ENCODE measurements around the gene OPN4.

DNA sequence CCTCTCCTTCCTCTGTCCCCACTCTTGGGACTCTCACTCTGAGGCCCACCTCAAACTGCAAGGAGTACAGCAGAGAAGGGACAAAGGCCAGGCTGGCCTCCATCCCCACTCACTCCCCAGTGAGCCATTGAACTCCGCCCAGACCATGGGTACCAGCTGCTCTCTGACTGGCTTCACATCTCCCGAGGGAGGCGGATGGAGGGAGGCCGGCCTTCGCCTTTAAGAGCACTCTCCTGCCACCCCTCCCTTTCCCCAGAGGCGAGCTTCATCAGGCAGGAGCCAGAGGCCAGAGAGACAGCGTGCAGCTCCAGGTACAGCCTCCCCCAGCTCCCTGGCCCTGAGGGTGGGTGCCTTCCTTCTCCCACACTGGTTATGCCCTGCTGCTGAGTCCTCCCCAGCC lies 12.2 kb downstream of the OPN4 start:
- TF ChIP-seq, protein P1, sequence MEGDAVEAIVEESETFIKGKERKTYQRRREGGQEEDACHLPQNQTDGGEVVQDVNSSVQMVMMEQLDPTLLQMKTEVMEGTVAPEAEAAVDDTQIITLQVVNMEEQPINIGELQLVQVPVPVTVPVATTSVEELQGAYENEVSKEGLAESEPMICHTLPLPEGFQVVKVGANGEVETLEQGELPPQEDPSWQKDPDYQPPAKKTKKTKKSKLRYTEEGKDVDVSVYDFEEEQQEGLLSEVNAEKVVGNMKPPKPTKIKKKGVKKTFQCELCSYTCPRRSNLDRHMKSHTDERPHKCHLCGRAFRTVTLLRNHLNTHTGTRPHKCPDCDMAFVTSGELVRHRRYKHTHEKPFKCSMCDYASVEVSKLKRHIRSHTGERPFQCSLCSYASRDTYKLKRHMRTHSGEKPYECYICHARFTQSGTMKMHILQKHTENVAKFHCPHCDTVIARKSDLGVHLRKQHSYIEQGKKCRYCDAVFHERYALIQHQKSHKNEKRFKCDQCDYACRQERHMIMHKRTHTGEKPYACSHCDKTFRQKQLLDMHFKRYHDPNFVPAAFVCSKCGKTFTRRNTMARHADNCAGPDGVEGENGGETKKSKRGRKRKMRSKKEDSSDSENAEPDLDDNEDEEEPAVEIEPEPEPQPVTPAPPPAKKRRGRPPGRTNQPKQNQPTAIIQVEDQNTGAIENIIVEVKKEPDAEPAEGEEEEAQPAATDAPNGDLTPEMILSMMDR (IDR thresholded peaks at IDR 0.05): no peak
- no peak for TF ChIP-seq POLR2A (IDR thresholded peaks at IDR 0.05)
